A549 (cell line): ENCODE data around the gene THADA. TPM values are rescaled to one million over a fixed set of nuclear protein-coding genes. Genes with fewer than 3 reads are reported as not detected.

Experiments
- ATAC-seq, 2 experiments: fragments of 200-7000 bp in 1 of 2; fragments of >200 bp in 1 of 2; cut with Nextera tagmentation in 1 of 2; cut with Tn5 transposase in 1 of 2; 3 replicates each; pipeline versions ENCODE4 v1.8.0 to v1.9.1; 2018 to 2020; ENCODE audit warnings: mild to moderate bottlenecking in 1 of 2, moderate library complexity in 1 of 2
- CTCF ChIA-PET: fragments of 300-600 bp; sonication (Branson Sonifier 250); formaldehyde crosslinking; extraction: SDS; loops from one replicate; lab custom pipeline; 2021; ENCODE audit warnings: antibody characterized with exemption, inconsistent platforms; lab: Yijun Ruan, JAX
- POLR2A ChIA-PET: fragments of 350-600 bp; formaldehyde crosslinking; extraction: SDS; loops from one replicate; lab custom pipeline; 2021; ENCODE audit warnings: antibody characterized with exemption, inconsistent platforms; lab: Yijun Ruan, JAX
- DNase-seq, 2 experiments: peaks; one replicate each; pipeline versions ENCODE4 v3.0.0 to v3.0.0-alpha.2; 2011 to 2016; ENCODE audit warnings: low read depth in 1 of 2, low spot score in 1 of 2
- FAIRE-seq: peaks from 2 replicates; lab custom pipeline; 2011; peaks lifted over from hg19 to GRCh38; lab: Jason Lieb, UNC
- H3K27ac ChIP-seq, 2 experiments: fragments of >200 bp; sonication (Bioruptor Twin); formaldehyde crosslinking; 3 replicates each; pipeline ENCODE4 v1.5.1; 2016 to 2017
- H3K4me1 ChIP-seq: fragments of >200 bp; sonication (Bioruptor Twin); formaldehyde crosslinking; 3 replicates; pipeline ENCODE4 v1.6.1; 2016
- H3K4me2 ChIP-seq: fragments of >200 bp; sonication (Bioruptor Twin); formaldehyde crosslinking; 3 replicates; pipeline ENCODE4 v1.6.1; 2016
- H3K4me3 ChIP-seq: fragments of >200 bp; sonication (Bioruptor Twin); formaldehyde crosslinking; 3 replicates; pipeline ENCODE4 v1.5.1; 2016
- H3K9me3 ChIP-seq: fragments of >200 bp; sonication (Bioruptor Twin); formaldehyde crosslinking; 3 replicates; pipeline ENCODE4 v1.6.1; 2016
- CBX8 ChIP-seq: fragments of 200-600 bp; sonication (generic); IDR thresholded peaks from 2 replicates; pipeline ENCODE4 v1.6.1; 2016
- CEBPB ChIP-seq, 2 experiments: fragments of >200 bp in 1 of 2; sonication (Bioruptor Twin) in 1 of 2; formaldehyde crosslinking in 1 of 2; IDR thresholded peaks; 2 replicates each; pipeline ENCODE4 v1.6.1; 2012 to 2016
- CTCF ChIP-seq: fragments of >200 bp; sonication (Bioruptor Twin); formaldehyde crosslinking; IDR thresholded peaks from 3 replicates; pipeline ENCODE4 v1.5.1; 2016
- FOSL2 ChIP-seq, 2 experiments: fragments of 450-650 bp in 1 of 2; fragments of >200 bp in 1 of 2; sonication (Bioruptor Twin) in 1 of 2; formaldehyde crosslinking; IDR thresholded peaks; 2 replicates each; pipeline versions ENCODE4 v1.5.0 to v1.6.1; 2016 to 2020; ENCODE audit warnings: mild to moderate bottlenecking in 1 of 2, moderate library complexity in 1 of 2
- HDAC2 ChIP-seq: fragments of 200-600 bp; sonication (generic); IDR thresholded peaks from 2 replicates; pipeline ENCODE4 v1.6.1; 2016
- MAX ChIP-seq: IDR thresholded peaks from 2 replicates; pipeline ENCODE4 v1.6.1; 2012
- MYC ChIP-seq: IDR thresholded peaks from 2 replicates; pipeline ENCODE4 v1.6.1; 2012; ENCODE audit warnings: mild to moderate bottlenecking, inconsistent platforms, low read length, improper control_type of control experiment, borderline replicate concordance
- TFCP2L1 ChIP-seq: fragments of 250-450 bp; sonication (Bioruptor Pico); IDR thresholded peaks from 2 replicates; pipeline ENCODE4 v1.5.0; 2021; ENCODE audit warnings: mild to moderate bottlenecking
- USF2 ChIP-seq: fragments of 450-650 bp; IDR thresholded peaks from 2 replicates; pipeline ENCODE4 v1.6.1; 2014; ENCODE audit warnings: antibody characterized with exemption
- WGBS: methylation state at CpG from one replicate; pipeline ENCODE4 v1.1.6; 2017; ENCODE audit errors: missing lambda C conversion rate; 5-methylcytosine and 5-hydroxymethylcytosine counted together
- polyA plus RNA-seq, 4 experiments: library from polyadenylated mRNA; depleted of rRNA in 3 of 4; stranded (reverse); fragments of >200 nt; fragmentation: RNase III in 1 of 4; extraction: RNeasy Plus Mini Kit Qiagen cat#74134 plus additional on column Dnase treatment in 1 of 4; gene quantifications; 2 replicates in 3 of 4; 3 replicates in 1 of 4; pipeline ENCODE4 v1.2.3, GENCODE V29; 2011 to 2017

THADA gene
- polyA plus RNA-seq, 2 of the 4 experiments (the other 2 are of a cell fraction): 21.8 to 37.9 TPM

GRCh38 chr2:43221763-43222474 lies 373.9 kb downstream of the THADA start (continued):
- peak; percentile 62 for TF ChIP-seq FOSL2 (IDR thresholded peaks at IDR 0.05)
- TF ChIP-seq FOSL2 (CRISPR knock-in tag; IDR thresholded peaks at IDR 0.05): peak; percentile 96
- peak; percentile 97 for TF ChIP-seq USF2

GRCh38 chr2:43221124-43221762 lies 374.6 kb downstream of the THADA start:
- DNase-seq: no peak
- no peak for ATAC-seq
- Histone ChIP-seq H3K27ac (peak overlapping the region; percentile 89 to 95), H3K9me3 (no peaks in the 10 kb centered on the region), H3K4me2 (peak overlapping the region; percentile 96), H3K4me1 (peaks cover 52% of the 10 kb centered on the region), H3K4me3 (peak overlapping the region; percentile 86)
- ChIA-PET POLR2A (interaction anchor here (0.8 to 1.4 kb wide), 5 partner anchors 52 to 246 kb away, joined by 3 to 5 read pairs (median 4); no protein-coding TSS in a partner anchor), CTCF (interaction anchor here (0.5 to 11.1 kb wide), 18 partner anchors 8 to 393 kb away, joined by 3 to 163 read pairs (median 4); no protein-coding TSS in a partner anchor)
- no peak for TF ChIP-seq CTCF
- peak; percentile 58 to 81 for TF ChIP-seq CEBPB (IDR thresholded peaks at IDR 0.05)
- 59% methylated on average over 16 of the region's 16 CpGs for WGBS
- FAIRE-seq: no peak

GRCh38 chr2:43220760-43221123 lies 375.1 kb downstream of the THADA start:
- H3K4me1 ChIP-seq: peaks cover 52% of the 10 kb centered on the region
- CTCF ChIA-PET: interaction anchor here (1.3 to 11.1 kb wide), 11 partner anchors 9 to 274 kb away, joined by 3 to 163 read pairs (median 7); no protein-coding TSS in a partner anchor
- peak overlapping the region; percentile 89 to 95 for H3K27ac ChIP-seq
- POLR2A ChIA-PET: interaction anchor here (2.1 kb wide), 1 partner anchor 42 kb away, joined by 5 read pairs; no protein-coding TSS in a partner anchor
- TF ChIP-seq HDAC2 (no peak), CBX8 (no peak)
- 74% methylated on average over 5 of the region's 5 CpGs for WGBS
- peak overlapping the region; percentile 96 for H3K4me2 ChIP-seq
- ATAC-seq: no peak
- H3K9me3 ChIP-seq: no peaks in the 10 kb centered on the region
- DNase-seq: no peak
- FAIRE-seq: no peak
- H3K4me3 ChIP-seq: peak overlapping the region; percentile 44

- H3K4me1 ChIP-seq: peaks cover 52% of the 10 kb centered on the region
- CTCF ChIA-PET: interaction anchor here (0.6 to 11.1 kb wide), 12 partner anchors 9 to 273 kb away, joined by 3 to 163 read pairs (median 6); no protein-coding TSS in a partner anchor
- FAIRE-seq (no peak), DNase-seq (no peak), ATAC-seq (peak; percentile 14 to 44)
- no peaks in the 10 kb centered on the region for H3K9me3 ChIP-seq
- POLR2A ChIA-PET: interaction anchor here (0.6 to 2.1 kb wide), 6 partner anchors 13 to 410 kb away, joined by 3 to 6 read pairs (median 4); no protein-coding TSS in a partner anchor
- H3K4me3 ChIP-seq: peak overlapping the region; percentile 44
- peak overlapping the region; percentile 96 for H3K4me2 ChIP-seq
- peak overlapping the region; percentile 89 to 95 for H3K27ac ChIP-seq
- no peak for TF ChIP-seq MYC
- TF ChIP-seq USF2: no peak
- TF ChIP-seq MAX: 0 out of 2 replicates have a peak, but pooled peaks have one; percentile 4
- no peak for TF ChIP-seq TFCP2L1 (CRISPR knock-in tag)
- TF ChIP-seq, all 56 proteins: peak for 1
- WGBS: 19% methylated on average over 10 of the region's 10 CpGs
Measured at GRCh38 chr2:43220229-43220751, 375.5 kb downstream of the THADA start.
